ENCODE data around the gene CLDN9.

DNA sequence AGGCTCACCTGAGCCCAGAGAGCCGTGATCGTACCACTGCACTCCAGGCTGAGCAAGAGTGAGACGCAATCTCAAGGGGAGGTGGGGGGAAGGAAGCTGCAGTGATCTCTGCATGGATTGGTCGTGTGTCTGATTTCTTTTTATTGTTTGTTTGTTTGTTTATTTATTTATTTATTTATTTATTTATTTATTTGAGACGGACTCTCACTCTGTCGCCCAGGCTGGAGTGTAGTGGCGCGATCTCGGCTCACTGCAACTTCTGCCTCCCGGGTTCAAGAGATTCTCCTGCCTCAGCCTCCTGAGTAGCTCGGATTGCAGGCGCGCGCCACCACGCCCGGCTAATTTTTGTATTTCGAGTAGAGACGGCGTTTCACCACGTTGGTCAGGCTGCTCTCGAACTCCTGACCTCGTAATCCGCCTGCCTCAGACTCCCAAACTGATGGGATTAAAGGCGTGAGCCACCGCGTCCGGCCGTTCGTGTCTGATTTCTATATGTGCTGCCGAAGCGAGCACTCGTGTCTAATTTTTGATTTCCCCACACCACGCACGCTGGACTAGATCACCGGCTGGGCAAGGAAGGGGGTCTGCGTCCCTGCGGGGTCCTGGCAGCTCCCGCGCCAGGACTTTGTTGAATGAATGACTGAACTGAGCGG is 7.0 kb downstream of the CLDN9 start:
- TF ChIP-seq, protein P1, sequence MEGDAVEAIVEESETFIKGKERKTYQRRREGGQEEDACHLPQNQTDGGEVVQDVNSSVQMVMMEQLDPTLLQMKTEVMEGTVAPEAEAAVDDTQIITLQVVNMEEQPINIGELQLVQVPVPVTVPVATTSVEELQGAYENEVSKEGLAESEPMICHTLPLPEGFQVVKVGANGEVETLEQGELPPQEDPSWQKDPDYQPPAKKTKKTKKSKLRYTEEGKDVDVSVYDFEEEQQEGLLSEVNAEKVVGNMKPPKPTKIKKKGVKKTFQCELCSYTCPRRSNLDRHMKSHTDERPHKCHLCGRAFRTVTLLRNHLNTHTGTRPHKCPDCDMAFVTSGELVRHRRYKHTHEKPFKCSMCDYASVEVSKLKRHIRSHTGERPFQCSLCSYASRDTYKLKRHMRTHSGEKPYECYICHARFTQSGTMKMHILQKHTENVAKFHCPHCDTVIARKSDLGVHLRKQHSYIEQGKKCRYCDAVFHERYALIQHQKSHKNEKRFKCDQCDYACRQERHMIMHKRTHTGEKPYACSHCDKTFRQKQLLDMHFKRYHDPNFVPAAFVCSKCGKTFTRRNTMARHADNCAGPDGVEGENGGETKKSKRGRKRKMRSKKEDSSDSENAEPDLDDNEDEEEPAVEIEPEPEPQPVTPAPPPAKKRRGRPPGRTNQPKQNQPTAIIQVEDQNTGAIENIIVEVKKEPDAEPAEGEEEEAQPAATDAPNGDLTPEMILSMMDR (IDR thresholded peaks at IDR 0.05), result no peak
- TF ChIP-seq EP300 (IDR thresholded peaks at IDR 0.05) (no peak), POLR2AphosphoS5 (IDR thresholded peaks at IDR 0.05) (no peak)

Measured in sigmoid colon (tissue), 4 donors.